ENCODE measurements around the gene SMPD2. TPM values are rescaled to one million over a fixed set of nuclear protein-coding genes. Genes with fewer than 3 reads are reported as not detected.
A peak's percentile ranks its signal among the peaks of the same experiment; 100 is the strongest.

The SMPD2 gene
- total and polyA plus RNA-seq, 2 donors (not counting 3 experiments of a cell fraction or from before 2014, with no cell fraction given), result 6.9 to 10.0 TPM

- no TSS peak for BruUV-seq (replicated peaks)
- intact Hi-C loops (cut with micrococcal nuclease), result loop anchor here (2.0 to 5.0 kb wide), 3 partner anchors 41 to 208 kb away; partner anchors contain the start of genes AK9, CD164, FIG4 and PPIL6
- Histone ChIP-seq H3K4me3 (replicated peaks in 1 of 3; ENCODE audit: insufficient read depth in 1 of 3, low read depth in 1 of 3, low read length in 3 of 3) (peak within 1 kb of the TSS; percentile 55 to 95 (median 93)), H3K9ac (replicated peaks; ENCODE audit: extremely low read depth, insufficient read depth, low read length) (peak within 1 kb of the TSS; percentile 78), H2AFZ (ENCODE audit: low read depth, low read length) (peak within 1 kb of the TSS; percentile 97), H3K4me2 (ENCODE audit: insufficient read depth, low read length) (peak within 1 kb of the TSS; percentile 98), H3K79me2 (ENCODE audit: control insufficient read depth, insufficient read depth, low read length) (peaks cover 39% of the 10 kb centered on the region), H3K36me3 (ENCODE audit: control insufficient read depth in 2 of 2, extremely low read depth in 1 of 2, insufficient read depth in 2 of 2, low read length in 2 of 2) (peaks cover 0 to 3% of the 10 kb centered on the region in 2 experiments), H3K9me1 (replicated peaks; ENCODE audit: control insufficient read depth, extremely low read depth, insufficient read depth, low read length) (no peaks in the 10 kb centered on the region), H3K27ac (ENCODE audit: insufficient read depth, low read depth, low read length) (peak within 1 kb of the TSS; percentile 78), H3K4me1 (ENCODE audit: control insufficient read depth, extremely low read depth, insufficient read depth, low read length) (peaks cover 26% of the 10 kb centered on the region), H4K20me1 (replicated peaks; ENCODE audit: control insufficient read depth, extremely low read depth, insufficient read depth, low read length) (no peaks in the 10 kb centered on the region), H3K9me3 (replicated peaks; ENCODE audit: control insufficient read depth, insufficient read depth, low read length) (no peaks in the 10 kb centered on the region), H3K27me3 (ENCODE audit: control insufficient read depth in 2 of 2, insufficient read depth in 2 of 2, low read length in 2 of 2) (peaks cover 8 to 13% of the 10 kb centered on the region in 2 experiments)
- FAIRE-seq (peak; percentile 24), DNase-seq (ENCODE audit: low read depth, low spot score) (peak; percentile 79)
- ChIA-PET POLR2A (interaction anchor here (0.7 to 0.9 kb wide), 2 partner anchors 26 to 1391 kb away, joined by 3 read pairs; partner anchors contain the start of gene AMD1), CTCF (interaction anchor here (0.8 kb wide), 2 partner anchors 15 to 27 kb away, joined by 4 read pairs; partner anchors contain the start of gene MICAL1)
- TF ChIP-seq FOS (IDR thresholded peaks at IDR 0.05; ENCODE audit: borderline replicate concordance, insufficient read depth, low read length) (no peak), POLR2A (IDR thresholded peaks at IDR 0.05; ENCODE audit: low read depth, low read length) (peak; percentile 70), GATA2 (IDR thresholded peaks at IDR 0.05; ENCODE audit: insufficient read depth, insufficient read length, low read depth, low read length) (no peak), JUN (IDR thresholded peaks at IDR 0.05; ENCODE audit: borderline replicate concordance, insufficient read depth, insufficient read length, low read depth) (no peak), MYC (IDR thresholded peaks at IDR 0.05; ENCODE audit: low read depth, low read length) (peak; percentile 17), POLR2AphosphoS5 (IDR thresholded peaks at IDR 0.05; ENCODE audit: insufficient read depth, low read depth, low read length) (peak; percentile 90), EZH2 (IDR thresholded peaks at IDR 0.05; ENCODE audit: borderline replicate concordance, low read depth, low read length, severe bottlenecking) (no peak)
- TF ChIP-seq, protein P1, sequence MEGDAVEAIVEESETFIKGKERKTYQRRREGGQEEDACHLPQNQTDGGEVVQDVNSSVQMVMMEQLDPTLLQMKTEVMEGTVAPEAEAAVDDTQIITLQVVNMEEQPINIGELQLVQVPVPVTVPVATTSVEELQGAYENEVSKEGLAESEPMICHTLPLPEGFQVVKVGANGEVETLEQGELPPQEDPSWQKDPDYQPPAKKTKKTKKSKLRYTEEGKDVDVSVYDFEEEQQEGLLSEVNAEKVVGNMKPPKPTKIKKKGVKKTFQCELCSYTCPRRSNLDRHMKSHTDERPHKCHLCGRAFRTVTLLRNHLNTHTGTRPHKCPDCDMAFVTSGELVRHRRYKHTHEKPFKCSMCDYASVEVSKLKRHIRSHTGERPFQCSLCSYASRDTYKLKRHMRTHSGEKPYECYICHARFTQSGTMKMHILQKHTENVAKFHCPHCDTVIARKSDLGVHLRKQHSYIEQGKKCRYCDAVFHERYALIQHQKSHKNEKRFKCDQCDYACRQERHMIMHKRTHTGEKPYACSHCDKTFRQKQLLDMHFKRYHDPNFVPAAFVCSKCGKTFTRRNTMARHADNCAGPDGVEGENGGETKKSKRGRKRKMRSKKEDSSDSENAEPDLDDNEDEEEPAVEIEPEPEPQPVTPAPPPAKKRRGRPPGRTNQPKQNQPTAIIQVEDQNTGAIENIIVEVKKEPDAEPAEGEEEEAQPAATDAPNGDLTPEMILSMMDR (IDR thresholded peaks at IDR 0.05; ENCODE audit: extremely low read depth in 1 of 2, insufficient read depth in 1 of 2, low read depth in 1 of 2, low read length in 2 of 2), result no peak
- TF ChIP-seq, protein P2, sequence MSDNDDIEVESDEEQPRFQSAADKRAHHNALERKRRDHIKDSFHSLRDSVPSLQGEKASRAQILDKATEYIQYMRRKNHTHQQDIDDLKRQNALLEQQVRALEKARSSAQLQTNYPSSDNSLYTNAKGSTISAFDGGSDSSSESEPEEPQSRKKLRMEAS (IDR thresholded peaks at IDR 0.05; ENCODE audit: insufficient read depth, insufficient read length), result peak; percentile 90
- dilution Hi-C loops (cut with MboI; ENCODE audit: extremely low pct_ligation_motif_present, low sequenced_read_pairs), result no loop called here
Measured at GRCh38 chr6:109482905-109483734, 42.6 kb downstream of the SMPD2 start, which contains the start of gene ZBTB24. Gene ZBTB24 (minus strand): TSS chr6:109483219. CDS start chr6:109482026, 1,193 bp downstream.

Data from endothelial cell of umbilical vein (primary cell).